Measurements from ENCODE around the gene FHIT.
A peak's percentile ranks its signal among the peaks of the same experiment; 100 is the strongest.

Gene FHIT

GRCh38 chr3:59762941-59763340 is 1488.3 kb downstream of the FHIT start:
- no peak for TF ChIP-seq CTCF (IDR thresholded peaks at IDR 0.05; ENCODE audit: low read depth, low read length)
- H3K4me3 ChIP-seq (replicated peaks in 1 of 2; ENCODE audit: low read depth in 2 of 2, low read length in 2 of 2) = no peak overlapping the region
- DNase-seq (ENCODE audit: low read depth in 2 of 2) = peak in 1 of 2 donors; percentile 6

DNA sequence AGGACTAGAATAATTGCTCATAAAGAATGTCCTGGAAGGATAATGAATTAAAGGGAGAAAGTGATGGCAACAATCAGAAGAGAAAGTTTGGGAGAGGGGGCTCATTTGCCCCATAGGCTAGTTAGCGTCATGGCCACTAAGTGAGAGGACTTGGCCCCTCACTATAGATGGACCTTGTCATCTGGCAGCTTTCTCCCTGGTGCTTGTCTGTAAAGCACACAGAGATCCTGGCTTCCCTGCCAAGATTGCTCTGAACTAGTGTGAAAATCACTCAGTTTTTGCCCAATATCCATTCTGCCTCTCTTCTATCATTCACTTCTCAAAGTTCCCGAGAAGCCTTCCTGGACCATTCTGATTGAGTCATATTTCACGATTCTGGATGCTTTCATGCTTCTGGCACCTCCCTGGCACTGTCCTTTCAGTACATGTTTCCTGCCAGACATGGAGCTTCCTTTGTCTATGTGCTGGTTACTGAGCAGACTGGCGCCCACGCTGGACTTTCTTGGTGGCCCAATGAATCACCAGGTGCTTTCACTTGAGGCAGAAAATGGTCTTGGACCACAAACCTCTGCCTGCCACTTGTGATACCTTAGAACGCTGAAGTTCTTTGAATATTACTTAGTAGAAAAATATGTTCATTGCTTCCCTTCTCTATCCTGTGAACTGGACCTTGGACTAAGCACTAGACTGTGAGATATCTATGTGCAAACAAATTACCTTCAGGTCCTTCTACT is 1491.8 kb downstream of the FHIT start:
- H3K4me3 ChIP-seq (replicated peaks in 1 of 2; ENCODE audit: low read depth in 2 of 2, low read length in 2 of 2) = no peak overlapping the region
- no peak for DNase-seq (ENCODE audit: low read depth in 2 of 2)
- TF ChIP-seq CTCF (IDR thresholded peaks at IDR 0.05; ENCODE audit: low read depth, low read length) = no peak

GRCh38 chr3:59758672-59759071 is 1492.6 kb downstream of the FHIT start:
- H3K4me3 ChIP-seq (replicated peaks in 1 of 2; ENCODE audit: low read depth in 2 of 2, low read length in 2 of 2) = no peak overlapping the region
- no peak for DNase-seq (ENCODE audit: low read depth in 2 of 2)
- TF ChIP-seq CTCF (IDR thresholded peaks at IDR 0.05; ENCODE audit: low read depth, low read length) = no peak

GRCh38 chr3:59756934-59757333 is 1494.3 kb downstream of the FHIT start:
- no peak for DNase-seq (ENCODE audit: low read depth in 2 of 2)
- TF ChIP-seq CTCF (IDR thresholded peaks at IDR 0.05; ENCODE audit: low read depth, low read length) = no peak
- H3K4me3 ChIP-seq (replicated peaks in 1 of 2; ENCODE audit: low read depth in 2 of 2, low read length in 2 of 2) = no peak overlapping the region

- no peak overlapping the region for H3K4me3 ChIP-seq (replicated peaks in 1 of 2; ENCODE audit: low read depth in 2 of 2, low read length in 2 of 2)
- no peak for DNase-seq (ENCODE audit: low read depth in 2 of 2)
- no peak for TF ChIP-seq CTCF (IDR thresholded peaks at IDR 0.05; ENCODE audit: low read depth, low read length)
Measured at GRCh38 chr3:59754456-59755129, 1496.7 kb downstream of the FHIT start.

DNA sequence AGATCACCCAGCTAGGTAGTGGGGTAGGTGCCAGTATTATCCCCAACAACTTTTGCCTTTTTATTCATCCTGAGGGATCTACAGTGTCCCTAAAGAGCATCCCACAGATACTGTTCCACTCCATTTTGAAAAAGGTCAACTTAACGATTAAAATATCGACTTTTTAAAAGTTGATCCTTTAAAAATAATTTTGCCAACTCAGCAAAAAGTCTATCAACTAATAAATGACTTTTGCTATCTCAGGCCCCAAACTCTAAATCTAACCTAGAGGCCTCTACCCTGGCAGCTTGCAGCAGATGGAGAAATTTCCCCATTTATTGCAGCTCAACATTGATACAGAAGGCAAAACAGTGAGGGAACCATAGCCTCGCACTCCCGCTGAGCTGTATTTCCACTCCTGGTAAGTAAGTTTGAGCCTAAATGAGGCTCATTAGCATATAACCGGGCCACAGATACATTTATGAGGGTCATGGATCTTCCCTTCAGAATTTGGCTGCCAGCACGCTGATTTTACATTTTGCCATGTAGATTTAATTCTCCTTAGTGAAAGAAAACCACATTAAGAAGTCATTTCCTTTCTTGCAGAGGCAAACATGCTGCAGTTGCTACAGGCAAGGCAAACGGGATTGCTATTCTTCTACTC is 1497.3 kb downstream of the FHIT start:
- DNase-seq (ENCODE audit: low read depth in 2 of 2) = no peak
- H3K4me3 ChIP-seq (replicated peaks in 1 of 2; ENCODE audit: low read depth in 2 of 2, low read length in 2 of 2) = no peak overlapping the region
- TF ChIP-seq CTCF (IDR thresholded peaks at IDR 0.05; ENCODE audit: low read depth, low read length) = no peak

All from cardiac fibroblast (primary cell).